ENCODE measurements around the gene ADORA3.

The ADORA3 gene

DNA sequence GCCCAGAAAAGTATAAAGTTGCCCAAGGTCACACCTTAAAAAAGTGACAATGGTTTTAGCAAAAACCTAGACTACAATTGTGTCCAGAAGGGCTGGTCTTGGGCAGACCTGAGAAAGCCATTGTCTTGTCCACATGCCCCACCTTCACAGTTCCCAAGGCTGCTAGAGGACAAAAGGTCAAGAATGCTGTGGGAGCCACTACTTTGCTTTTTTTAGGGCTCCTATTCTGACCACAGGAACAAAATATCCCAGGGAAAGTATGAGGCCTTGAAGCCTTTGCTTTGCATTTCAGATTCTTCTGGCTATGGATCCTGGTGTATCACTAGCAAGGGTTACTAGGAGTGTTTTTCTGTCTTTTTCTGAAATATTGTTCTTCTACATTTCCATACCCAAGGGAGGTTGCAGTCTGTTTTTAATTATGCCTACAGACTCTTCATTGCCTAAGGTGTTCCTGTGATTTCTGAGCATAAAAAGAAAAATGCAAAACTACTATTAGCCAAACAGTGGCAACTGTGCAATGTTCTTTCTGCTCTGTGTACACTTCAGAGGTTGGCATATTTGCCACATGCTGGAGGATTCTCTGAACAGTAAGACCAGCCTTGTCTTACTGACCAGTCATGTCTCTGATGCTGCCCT lies 18.9 kb downstream of the ADORA3 start:
- Histone ChIP-seq H3K9ac (ENCODE audit: insufficient read length, low read depth) (no peak overlapping the region), H3K4me1 (ENCODE audit: insufficient read depth, insufficient read length) (no peaks in the 10 kb centered on the region), H3K4me3 (ENCODE audit: insufficient read length, low read depth) (no peak overlapping the region), H3K36me3 (ENCODE audit: insufficient read depth, insufficient read length, low read length) (no peaks in the 10 kb centered on the region), H3K27me3 (ENCODE audit: insufficient read depth, insufficient read length) (no peaks in the 10 kb centered on the region), H3K9me3 (ENCODE audit: insufficient read depth, low read length) (no peaks in the 10 kb centered on the region)
- TF ChIP-seq SUZ12 (IDR thresholded peaks at IDR 0.05; ENCODE audit: extremely low read depth, insufficient read depth, insufficient read length) (no peak), YY1 (IDR thresholded peaks at IDR 0.05; ENCODE audit: insufficient read depth, insufficient read length) (no peak), ZNF274 (IDR thresholded peaks at IDR 0.05; ENCODE audit: low read depth, low read length) (no peak)
- no peak for DNase-seq (ENCODE audit: low read depth, low spot score)

DNA sequence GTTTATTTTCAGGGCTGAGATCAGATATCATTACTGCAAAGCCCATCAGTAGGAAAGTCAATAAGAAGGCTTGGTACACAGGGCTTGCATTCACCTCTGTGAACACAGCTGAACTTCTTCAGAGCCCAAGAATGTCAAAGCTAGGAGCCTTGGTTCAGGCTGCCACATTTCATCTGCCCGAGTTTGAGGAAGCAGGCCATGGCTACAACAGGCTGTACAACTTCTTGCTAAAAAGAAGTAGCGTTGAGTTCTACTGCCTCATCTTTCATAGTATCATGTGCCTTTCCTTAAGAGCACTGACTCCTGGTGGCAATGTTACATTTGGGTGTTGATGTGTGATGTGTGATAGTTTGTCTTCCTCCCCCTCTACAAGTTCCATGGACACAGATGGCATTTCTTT lies 19.6 kb downstream of the ADORA3 start:
- Histone ChIP-seq H3K9ac (ENCODE audit: insufficient read length, low read depth) (no peak overlapping the region), H3K4me1 (ENCODE audit: insufficient read depth, insufficient read length) (no peaks in the 10 kb centered on the region), H3K9me3 (ENCODE audit: insufficient read depth, low read length) (no peaks in the 10 kb centered on the region), H3K4me3 (ENCODE audit: insufficient read length, low read depth) (no peak overlapping the region), H3K27me3 (ENCODE audit: insufficient read depth, insufficient read length) (no peaks in the 10 kb centered on the region), H3K36me3 (ENCODE audit: insufficient read depth, insufficient read length, low read length) (no peaks in the 10 kb centered on the region)
- TF ChIP-seq ZNF274 (IDR thresholded peaks at IDR 0.05; ENCODE audit: low read depth, low read length), result no peak
- TF ChIP-seq YY1 (IDR thresholded peaks at IDR 0.05; ENCODE audit: insufficient read depth, insufficient read length), result no peak
- no peak for TF ChIP-seq SUZ12 (IDR thresholded peaks at IDR 0.05; ENCODE audit: extremely low read depth, insufficient read depth, insufficient read length)
- no peak for DNase-seq (ENCODE audit: low read depth, low spot score)

DNA sequence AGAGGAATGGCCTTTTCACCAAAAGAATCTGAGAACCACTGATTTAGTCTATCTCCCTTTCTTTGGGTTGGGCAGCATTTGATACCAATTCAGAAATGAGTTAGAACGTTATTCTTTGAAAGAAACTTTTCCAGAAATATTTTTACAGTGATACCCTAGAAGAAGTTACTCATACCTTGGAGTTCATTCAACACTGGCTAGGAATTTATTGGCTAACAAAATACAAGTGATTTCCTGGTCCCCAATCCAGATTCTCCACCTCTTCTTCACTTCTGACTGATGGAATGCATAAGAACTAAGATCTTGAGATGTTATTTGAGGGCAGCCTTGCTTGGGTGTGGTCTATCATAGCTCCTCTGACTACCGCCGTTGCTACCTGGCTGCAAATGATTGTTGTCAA lies 20.3 kb downstream of the ADORA3 start:
- no peak overlapping the region for H3K4me3 ChIP-seq (ENCODE audit: insufficient read length, low read depth)
- no peaks in the 10 kb centered on the region for H3K4me1 ChIP-seq (ENCODE audit: insufficient read depth, insufficient read length)
- no peaks in the 10 kb centered on the region for H3K27me3 ChIP-seq (ENCODE audit: insufficient read depth, insufficient read length)
- DNase-seq (ENCODE audit: low read depth, low spot score), result no peak
- H3K9ac ChIP-seq (ENCODE audit: insufficient read length, low read depth), result no peak overlapping the region
- no peaks in the 10 kb centered on the region for H3K36me3 ChIP-seq (ENCODE audit: insufficient read depth, insufficient read length, low read length)
- no peaks in the 10 kb centered on the region for H3K9me3 ChIP-seq (ENCODE audit: insufficient read depth, low read length)
- TF ChIP-seq YY1 (IDR thresholded peaks at IDR 0.05; ENCODE audit: insufficient read depth, insufficient read length), result no peak
- TF ChIP-seq ZNF274 (IDR thresholded peaks at IDR 0.05; ENCODE audit: low read depth, low read length), result no peak

GRCh38 chr1:111481387-111482221 lies 21.8 kb downstream of the ADORA3 start:
- Histone ChIP-seq H3K4me1 (ENCODE audit: insufficient read depth, insufficient read length) (no peaks in the 10 kb centered on the region), H3K27me3 (ENCODE audit: insufficient read depth, insufficient read length) (no peaks in the 10 kb centered on the region), H3K36me3 (ENCODE audit: insufficient read depth, insufficient read length, low read length) (no peaks in the 10 kb centered on the region), H3K9ac (ENCODE audit: insufficient read length, low read depth) (no peak overlapping the region), H3K9me3 (ENCODE audit: insufficient read depth, low read length) (no peaks in the 10 kb centered on the region), H3K4me3 (ENCODE audit: insufficient read length, low read depth) (no peak overlapping the region)
- TF ChIP-seq SUZ12 (IDR thresholded peaks at IDR 0.05; ENCODE audit: extremely low read depth, insufficient read depth, insufficient read length) (no peak), YY1 (IDR thresholded peaks at IDR 0.05; ENCODE audit: insufficient read depth, insufficient read length) (no peak), ZNF274 (IDR thresholded peaks at IDR 0.05; ENCODE audit: low read depth, low read length) (no peak)
- DNase-seq (ENCODE audit: low read depth, low spot score), result peak; percentile 51

GRCh38 chr1:111480674-111481073 lies 22.8 kb downstream of the ADORA3 start:
- TF ChIP-seq YY1 (IDR thresholded peaks at IDR 0.05; ENCODE audit: insufficient read depth, insufficient read length), result no peak
- no peak for TF ChIP-seq ZNF274 (IDR thresholded peaks at IDR 0.05; ENCODE audit: low read depth, low read length)
- TF ChIP-seq SUZ12 (IDR thresholded peaks at IDR 0.05; ENCODE audit: extremely low read depth, insufficient read depth, insufficient read length), result no peak
- Histone ChIP-seq H3K9me3 (ENCODE audit: insufficient read depth, low read length) (no peaks in the 10 kb centered on the region), H3K27me3 (ENCODE audit: insufficient read depth, insufficient read length) (no peaks in the 10 kb centered on the region), H3K4me3 (ENCODE audit: insufficient read length, low read depth) (no peak overlapping the region), H3K9ac (ENCODE audit: insufficient read length, low read depth) (no peak overlapping the region), H3K36me3 (ENCODE audit: insufficient read depth, insufficient read length, low read length) (no peaks in the 10 kb centered on the region), H3K4me1 (ENCODE audit: insufficient read depth, insufficient read length) (no peaks in the 10 kb centered on the region)
- no peak for DNase-seq (ENCODE audit: low read depth, low spot score)

GRCh38 chr1:111476761-111477309 lies 26.6 kb downstream of the ADORA3 start:
- no peak overlapping the region for H3K4me3 ChIP-seq (ENCODE audit: insufficient read length, low read depth)
- H3K4me1 ChIP-seq (ENCODE audit: insufficient read depth, insufficient read length), result no peaks in the 10 kb centered on the region
- no peaks in the 10 kb centered on the region for H3K36me3 ChIP-seq (ENCODE audit: insufficient read depth, insufficient read length, low read length)
- no peaks in the 10 kb centered on the region for H3K9me3 ChIP-seq (ENCODE audit: insufficient read depth, low read length)
- TF ChIP-seq YY1 (IDR thresholded peaks at IDR 0.05; ENCODE audit: insufficient read depth, insufficient read length), result no peak
- TF ChIP-seq SUZ12 (IDR thresholded peaks at IDR 0.05; ENCODE audit: extremely low read depth, insufficient read depth, insufficient read length), result no peak
- no peak for TF ChIP-seq ZNF274 (IDR thresholded peaks at IDR 0.05; ENCODE audit: low read depth, low read length)
- DNase-seq (ENCODE audit: low read depth, low spot score), result no peak
- H3K9ac ChIP-seq (ENCODE audit: insufficient read length, low read depth), result no peak overlapping the region
- H3K27me3 ChIP-seq (ENCODE audit: insufficient read depth, insufficient read length), result no peaks in the 10 kb centered on the region

DNA sequence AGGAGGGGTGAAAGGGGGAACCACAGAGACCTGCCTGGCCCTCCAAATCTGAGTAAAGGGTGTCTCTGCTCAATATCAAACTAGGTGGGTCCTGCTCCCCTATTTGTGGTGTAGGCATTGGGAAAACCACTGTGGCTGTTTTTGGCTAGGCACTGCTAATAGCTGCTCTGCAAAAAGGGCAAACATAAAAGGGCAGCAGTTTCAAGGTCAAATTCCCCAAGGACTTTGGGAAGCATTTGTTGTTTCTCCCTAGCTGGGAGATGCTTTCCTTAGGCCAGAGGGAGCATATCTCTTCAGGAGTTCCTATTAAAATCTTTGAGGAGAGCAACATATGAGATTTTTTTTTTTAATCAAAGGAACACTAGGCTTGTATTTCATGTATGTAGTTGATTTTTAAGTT lies 27.2 kb downstream of the ADORA3 start:
- Histone ChIP-seq H3K9ac (ENCODE audit: insufficient read length, low read depth) (no peak overlapping the region), H3K9me3 (ENCODE audit: insufficient read depth, low read length) (no peaks in the 10 kb centered on the region), H3K27me3 (ENCODE audit: insufficient read depth, insufficient read length) (no peaks in the 10 kb centered on the region), H3K4me3 (ENCODE audit: insufficient read length, low read depth) (no peak overlapping the region), H3K36me3 (ENCODE audit: insufficient read depth, insufficient read length, low read length) (no peaks in the 10 kb centered on the region), H3K4me1 (ENCODE audit: insufficient read depth, insufficient read length) (no peaks in the 10 kb centered on the region)
- no peak for TF ChIP-seq SUZ12 (IDR thresholded peaks at IDR 0.05; ENCODE audit: extremely low read depth, insufficient read depth, insufficient read length)
- TF ChIP-seq ZNF274 (IDR thresholded peaks at IDR 0.05; ENCODE audit: low read depth, low read length), result no peak
- no peak for TF ChIP-seq YY1 (IDR thresholded peaks at IDR 0.05; ENCODE audit: insufficient read depth, insufficient read length)
- DNase-seq (ENCODE audit: low read depth, low spot score), result no peak

Measured in NT2/D1 (cell line).